Stomach (tissue), 9 donors: ENCODE results near the gene B4GALNT4. TPM values are rescaled to one million over a fixed set of nuclear protein-coding genes. Genes with fewer than 3 reads are reported as not detected.
"Not testable (repeated sequence)": the region's sequence is repeated elsewhere in the genome, so short reads cannot be mapped to it uniquely, and the experiment has no call there.

Experiments
- DNase-seq, 2 donors: peaks; one replicate each; pipeline versions ENCODE4 v3.0.0 to v3.0.0-alpha.2; 2013 to 2019
- H3K27ac ChIP-seq, 5 donors: fragments of 200-600 bp in 4 of 5; sonication (generic) in 4 of 5; one replicate each; pipeline ENCODE4 v1.5.1; 2013 to 2019; ENCODE audit warnings: mild to moderate bottlenecking in 1 of 5, moderate library complexity in 1 of 5
- H3K27me3 ChIP-seq, 3 donors: fragments of 200-600 bp; sonication (generic); one replicate each; pipeline ENCODE4 v1.5.1; 2017 to 2019; ENCODE audit warnings: mixed run types in 1 of 3
- H3K36me3 ChIP-seq, 4 donors: fragments of 200-600 bp; sonication (generic); 1 replicate in 3 of 4; 2 replicates in 1 of 4; pipeline ENCODE4 v1.5.1; 2016 to 2019
- H3K4me1 ChIP-seq, 4 donors: fragments of 200-600 bp; sonication (generic); one replicate each; pipeline ENCODE4 v1.5.1; 2016 to 2019
- H3K4me3 ChIP-seq, 4 donors: fragments of 200-600 bp; sonication (generic) in 3 of 4; one replicate each; pipeline ENCODE4 v1.5.1; 2016 to 2019; ENCODE audit warnings: mild to moderate bottlenecking in 1 of 4
- H3K9me3 ChIP-seq, 4 donors: fragments of 200-600 bp; sonication (generic); one replicate each; pipeline ENCODE4 v1.5.1; 2016 to 2019
- CTCF ChIP-seq, 7 experiments: fragments of 450-650 bp in 4 of 7; fragments of 200-600 bp in 3 of 7; sonication (generic) in 3 of 7; IDR thresholded peaks; one replicate each; pipeline ENCODE4 v1.5.1; 2016 to 2019; ENCODE audit warnings: antibody characterized with exemption in 7 of 7, control low read depth in 2 of 7, mild to moderate bottlenecking in 1 of 7
- EP300 ChIP-seq: sonication (generic); formaldehyde crosslinking; IDR thresholded peaks from one replicate; pipeline ENCODE4 v1.6.1; 2017; ENCODE audit warnings: antibody characterized with exemption
- POLR2A ChIP-seq, 4 donors: fragments of 450-650 bp; IDR thresholded peaks; one replicate each; pipeline ENCODE4 v1.6.1; 2016; ENCODE audit warnings: antibody characterized with exemption in 4 of 4, control low read depth in 2 of 4, mild to moderate bottlenecking in 1 of 4, moderate library complexity in 1 of 4
- POLR2AphosphoS5 ChIP-seq, 3 donors: sonication (generic); formaldehyde crosslinking; IDR thresholded peaks; one replicate each; pipeline ENCODE4 v1.6.1; 2016; ENCODE audit warnings: antibody characterized with exemption in 3 of 3
- WGBS, 5 donors: extraction: QIAGEN DNeasy Blood & Tissue Kit in 3 of 5; methylation state at CpG; one replicate each; pipeline versions ENCODE4 v1.1.5 to v1.1.7; 2013 to 2018; 5-methylcytosine and 5-hydroxymethylcytosine counted together
- intact Hi-C: fragments of 100-400 bp; cut with DNase I; formaldehyde crosslinking; loops from one replicate; pipeline ENCODE4 v1.15.1; 2023; ENCODE audit warnings: low total_unique reads
- polyA plus RNA-seq, 3 donors: library from polyadenylated mRNA; stranded (reverse); fragments of 200-250 nt; gene quantifications; one replicate each; pipeline ENCODE4 v1.2.3, GENCODE V29; 2013
- total RNA-seq, 5 donors: library from RNA; depleted of rRNA; stranded (reverse); fragments of >200 nt; gene quantifications; one replicate each; pipeline versions ENCODE4 v1.1.0 to v1.2.3, GENCODE V29; 2014 to 2016
- donor health status: healthy with polysubstance abuse.
- donor health status: Bipolar disorder and iron deficiency.
- donor health status: healthy.

Gene B4GALNT4
- total and polyA plus RNA-seq, 8 donors: 0.45 to 8.8 (median 4.3) TPM; not detected in 2

DNA sequence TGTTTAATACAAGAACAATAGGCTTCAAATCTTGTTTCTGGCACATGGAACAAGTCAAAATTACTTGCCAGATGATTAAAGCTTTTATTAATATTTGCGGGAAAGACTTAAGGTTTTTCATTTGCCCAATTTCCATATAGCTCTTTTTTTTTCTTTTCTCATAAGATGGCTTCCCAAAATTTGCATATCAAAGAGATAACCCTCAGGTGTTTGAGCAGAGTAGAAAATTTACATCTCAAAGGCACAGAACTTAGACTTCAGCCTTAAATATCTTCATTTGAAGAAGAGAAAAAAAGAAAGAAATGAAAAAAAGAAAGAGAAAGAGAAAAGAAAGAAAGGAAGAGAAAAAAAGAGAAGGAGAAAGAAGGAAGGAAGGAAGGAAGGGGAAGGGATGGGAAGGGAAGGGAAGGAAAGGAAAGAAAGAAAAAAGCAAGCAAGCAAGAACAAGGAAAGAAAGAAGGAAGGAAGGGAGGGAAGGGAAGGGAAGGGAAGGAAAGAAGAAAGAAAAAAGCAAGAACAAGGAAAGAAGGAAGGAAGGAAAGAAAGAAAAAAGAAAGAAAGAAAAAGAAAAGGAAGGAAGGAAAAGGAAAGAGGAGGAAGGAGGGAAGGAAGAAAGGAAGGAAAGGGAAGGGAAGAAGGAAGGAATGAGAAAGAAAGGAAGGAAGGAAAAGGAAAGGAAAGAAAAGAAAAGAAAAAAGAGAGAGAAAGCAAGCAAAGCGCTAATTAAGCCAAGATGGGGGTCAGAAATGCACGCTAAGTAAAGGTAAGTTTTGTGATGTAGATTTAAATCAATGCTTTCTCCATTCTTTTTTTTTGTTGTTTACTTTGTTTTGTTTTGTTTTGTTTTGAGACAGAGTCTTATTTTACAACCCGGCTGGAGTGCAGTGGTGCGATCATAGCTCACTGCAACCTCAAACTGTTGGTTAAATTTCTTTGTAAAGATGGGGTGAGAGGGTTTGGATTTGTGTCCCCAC is 28.5 kb upstream of the B4GALNT4 start:
- WGBS, 5 donors: 62 to 85% (median 80%) methylated on average over 4 to 5 of the region's 5 CpGs
- Histone ChIP-seq H3K27ac (no peak overlapping the region), H3K4me1 (peaks cover 0 to 18% (median 8%) of the 10 kb centered on the region in 4 donors), H3K9me3 (no peaks in the 10 kb centered on the region), H3K4me3 (no peak overlapping the region), H3K36me3 (no peaks in the 10 kb centered on the region), H3K27me3 (no peaks in the 10 kb centered on the region)
- TF ChIP-seq EP300 (no peak), CTCF (IDR thresholded peaks at IDR 0.05) (no peak), POLR2AphosphoS5 (IDR thresholded peaks at IDR 0.05) (no peak), POLR2A (IDR thresholded peaks at IDR 0.05) (no peak)
- DNase-seq: no peak
- intact Hi-C loops: no loop called here

DNA sequence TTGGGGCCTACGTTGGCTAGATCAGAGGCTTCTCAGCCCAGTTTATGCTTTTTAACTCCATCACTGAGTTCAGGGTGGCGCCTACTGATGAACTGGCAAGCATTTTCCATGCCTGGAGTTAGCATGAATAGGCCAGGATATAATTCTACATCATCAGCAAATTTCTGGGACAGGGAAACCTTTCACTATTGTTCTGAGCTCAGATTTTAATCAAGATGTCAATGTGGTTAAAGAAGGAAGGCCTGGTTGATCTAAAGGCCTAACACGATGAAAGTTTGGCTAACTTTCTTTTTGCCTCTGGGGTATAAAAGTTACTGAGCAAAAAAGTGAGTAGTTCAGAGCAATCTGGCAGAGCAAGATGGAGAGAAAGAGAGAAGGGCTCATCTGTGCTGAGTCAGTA is 27.0 kb upstream of the B4GALNT4 start:
- intact Hi-C loops: no loop called here

DNA sequence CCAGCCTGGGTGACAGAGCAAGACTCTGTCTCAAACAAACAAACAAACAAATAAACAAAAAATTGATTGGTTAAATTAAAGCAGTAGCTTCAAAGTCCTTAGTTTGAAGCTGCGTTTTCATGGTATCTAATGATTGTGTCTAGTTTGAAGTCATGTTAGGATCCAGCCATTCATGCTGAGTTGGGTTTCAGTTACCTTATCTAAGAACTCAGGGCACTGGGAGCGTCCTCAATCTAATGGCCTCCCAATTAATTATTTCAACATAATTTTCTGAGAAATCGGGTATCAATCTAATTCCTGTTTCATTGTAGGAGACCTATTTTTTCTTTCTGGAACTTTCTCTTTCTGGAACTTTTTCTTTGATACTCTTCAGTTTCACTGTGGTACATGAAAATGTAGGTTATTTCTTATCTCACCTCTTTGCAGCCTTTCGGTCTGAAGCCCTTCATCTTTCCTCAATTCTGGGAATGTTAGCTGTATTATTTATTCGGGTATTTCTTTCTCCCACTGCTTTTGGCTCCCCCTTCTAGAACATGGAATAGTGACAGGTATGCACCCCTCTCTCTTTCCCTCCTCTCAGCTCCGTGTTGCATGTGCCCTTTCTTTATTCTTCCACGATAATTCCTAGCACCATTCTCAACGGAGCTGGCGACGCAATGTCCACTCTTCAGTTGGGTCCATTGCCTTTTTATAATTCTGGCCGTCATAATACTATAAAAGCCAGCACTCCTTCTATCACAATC is 24.3 kb upstream of the B4GALNT4 start:
- DNase-seq: no peak
- peaks cover 0 to 4% (median 0%) of the 10 kb centered on the region in 3 donors for H3K27me3 ChIP-seq
- no peak overlapping the region for H3K4me3 ChIP-seq
- H3K9me3 ChIP-seq: no peaks in the 10 kb centered on the region
- peaks cover 0 to 4% (median 0%) of the 10 kb centered on the region in 4 donors for H3K4me1 ChIP-seq
- WGBS, 5 donors: 89 to 91% (median 90%) methylated on average over 11 of the region's 11 CpGs
- TF ChIP-seq POLR2A (IDR thresholded peaks at IDR 0.05) (no peak), CTCF (IDR thresholded peaks at IDR 0.05) (no peak), EP300 (no peak), POLR2AphosphoS5 (IDR thresholded peaks at IDR 0.05) (no peak)
- no peaks in the 10 kb centered on the region for H3K36me3 ChIP-seq
- H3K27ac ChIP-seq: no peak overlapping the region
- intact Hi-C loops: no loop called here

More for the DNA sequence above, 27.0 kb upstream of the B4GALNT4 start:
- no peaks in the 10 kb centered on the region for H3K36me3 ChIP-seq
- no peak overlapping the region for H3K4me3 ChIP-seq
- 73 to 80% (median 77%) methylated on average over 3 of the region's 3 CpGs for WGBS, 5 donors
- peaks cover 0 to 4% (median 0%) of the 10 kb centered on the region in 4 donors for H3K4me1 ChIP-seq
- H3K9me3 ChIP-seq: no peaks in the 10 kb centered on the region
- no peaks in the 10 kb centered on the region for H3K27me3 ChIP-seq
- TF ChIP-seq POLR2A (IDR thresholded peaks at IDR 0.05) (no peak), EP300 (no peak), CTCF (IDR thresholded peaks at IDR 0.05) (no peak), POLR2AphosphoS5 (IDR thresholded peaks at IDR 0.05) (no peak)
- peak in 1 of 2 donors; percentile 6 for DNase-seq
- H3K27ac ChIP-seq: no peak overlapping the region

DNA sequence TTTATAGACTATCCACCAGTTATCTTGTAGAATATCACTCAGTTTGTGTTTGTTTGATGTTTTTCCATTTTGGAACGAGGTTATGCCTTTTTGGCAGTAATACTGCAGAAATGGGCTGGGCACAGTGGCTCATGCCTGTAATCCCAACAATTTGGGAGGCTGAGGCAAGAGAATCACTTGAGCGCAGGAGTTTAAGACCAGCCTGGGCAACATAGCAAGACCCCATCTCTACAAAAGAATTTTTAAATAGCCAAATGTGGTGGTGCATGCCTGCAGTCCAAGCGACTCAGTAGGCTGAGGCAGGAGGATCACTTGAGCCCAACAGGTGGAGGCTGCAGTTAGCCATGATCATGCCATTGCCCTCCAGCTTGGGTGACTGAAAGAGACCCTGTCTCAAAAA is 22.8 kb upstream of the B4GALNT4 start:
- Histone ChIP-seq H3K27ac (no peak overlapping the region), H3K27me3 (peaks cover 0 to 4% (median 0%) of the 10 kb centered on the region in 3 donors), H3K4me3 (no peak overlapping the region), H3K9me3 (no peaks in the 10 kb centered on the region), H3K36me3 (no peaks in the 10 kb centered on the region), H3K4me1 (peaks cover 0 to 10% (median 0%) of the 10 kb centered on the region in 4 donors)
- WGBS, 5 donors: 74 to 83% (median 77%) methylated on average over 3 of the region's 3 CpGs
- intact Hi-C loops: no loop called here
- TF ChIP-seq POLR2A (IDR thresholded peaks at IDR 0.05): no peak
- DNase-seq: no peak

- 85 to 92% (median 86%) methylated on average over 7 to 8 of the region's 8 CpGs for WGBS, 5 donors
- H3K4me1 ChIP-seq: peaks cover 15 to 32% (median 19%) of the 10 kb centered on the region in 4 donors
- H3K9me3 ChIP-seq, intact Hi-C loops, H3K27ac ChIP-seq, H3K4me3 ChIP-seq, H3K36me3 ChIP-seq, H3K27me3 ChIP-seq, DNase-seq: not testable (repeated sequence)
Measured at GRCh38 chr11:349270-349954, 19.9 kb upstream of the B4GALNT4 start.

DNA sequence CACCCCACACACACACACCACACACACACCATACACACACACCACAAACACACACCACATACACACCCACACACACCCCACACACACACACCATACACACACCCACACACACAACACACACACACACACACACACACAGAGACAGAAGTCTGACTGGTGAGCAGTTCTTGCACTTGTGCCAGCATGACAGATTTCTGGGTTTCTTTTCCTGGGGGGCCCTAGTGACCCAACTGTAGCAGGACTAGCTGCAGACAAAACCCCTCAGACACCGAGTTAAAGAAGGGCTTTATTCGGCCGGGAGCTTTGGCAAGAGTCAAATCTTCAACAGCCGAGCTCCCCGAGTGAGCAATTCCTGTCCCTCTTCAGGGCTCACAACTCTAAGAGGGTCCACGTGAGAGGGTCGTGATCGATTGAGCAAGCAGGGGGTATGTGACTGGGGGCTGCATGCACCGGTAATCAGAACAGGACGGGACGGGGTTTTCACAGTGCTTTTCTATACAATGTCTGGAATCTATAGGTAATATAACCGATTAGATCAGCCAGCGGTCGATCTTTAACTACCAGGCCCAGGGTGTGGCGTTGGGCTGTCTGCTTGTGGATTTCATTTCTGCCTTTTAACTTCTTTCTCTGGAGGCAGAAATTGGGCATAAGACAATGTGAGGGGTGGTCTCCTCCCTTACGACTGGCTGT is 19.1 kb upstream of the B4GALNT4 start:
- H3K36me3 ChIP-seq, H3K9me3 ChIP-seq, H3K27me3 ChIP-seq, H3K4me3 ChIP-seq, intact Hi-C loops: not testable (repeated sequence)
- H3K27ac ChIP-seq: peak overlapping the region in 1 of 5 donors; percentile 23
- 52 to 78% (median 68%) methylated on average over 16 of the region's 16 CpGs for WGBS, 5 donors
- H3K4me1 ChIP-seq: peaks cover 16 to 34% (median 23%) of the 10 kb centered on the region in 4 donors
- DNase-seq: peak in 1 of 2 donors; percentile 29
